H9 (cell line): ENCODE results near the gene ATP13A3. TPM values are rescaled to one million over a fixed set of nuclear protein-coding genes. Genes with fewer than 3 reads are reported as not detected.

Source experiments
- DNase-seq: peaks from one replicate; pipeline ENCODE4 v3.0.0-alpha.2; 2017
- H2AFZ ChIP-seq: one replicate; pipeline ENCODE4 v1.6.1; 2013; ENCODE audit warnings: mild to moderate bottlenecking, low read length, control low read depth, moderate library complexity
- H2AK5ac ChIP-seq: 2 replicates; pipeline ENCODE4 v1.6.1; 2013; ENCODE audit warnings: low read length, control low read depth, mixed read lengths; ENCODE audit not compliant: insufficient read length
- H2BK120ac ChIP-seq: one replicate; pipeline ENCODE4 v1.6.1; 2013; ENCODE audit warnings: low read depth, mild to moderate bottlenecking, low read length, control low read depth, inconsistent platforms; ENCODE audit not compliant: poor library complexity, severe bottlenecking
- H2BK12ac ChIP-seq: 2 replicates; pipeline ENCODE4 v1.6.1; 2013; ENCODE audit warnings: low read length, control low read depth, mixed read lengths, low read depth; ENCODE audit not compliant: insufficient read length
- H2BK15ac ChIP-seq: 2 replicates; pipeline ENCODE4 v1.6.1; 2013; ENCODE audit warnings: low read depth, low read length, control low read depth
- H2BK20ac ChIP-seq: one replicate; pipeline ENCODE4 v1.6.1; 2013; ENCODE audit warnings: low read depth, mild to moderate bottlenecking, low read length, control low read depth, inconsistent platforms; ENCODE audit not compliant: poor library complexity, severe bottlenecking
- H2BK5ac ChIP-seq: 2 replicates; pipeline ENCODE4 v1.6.1; 2013; ENCODE audit warnings: low read length, control low read depth, mixed read lengths; ENCODE audit not compliant: insufficient read length
- H3K14ac ChIP-seq: 2 replicates; pipeline ENCODE4 v1.6.1; 2013; ENCODE audit warnings: low read length, control low read depth; ENCODE audit not compliant: insufficient read depth
- H3K18ac ChIP-seq: 2 replicates; pipeline ENCODE4 v1.6.1; 2013; ENCODE audit warnings: low read depth, mild to moderate bottlenecking, mixed read lengths, low read length, control low read depth; ENCODE audit not compliant: insufficient read length
- H3K23ac ChIP-seq: 2 replicates; pipeline ENCODE4 v1.6.1; 2013; ENCODE audit warnings: low read length, control low read depth, mixed read lengths, low read depth; ENCODE audit not compliant: insufficient read length
- H3K23me2 ChIP-seq: 2 replicates; pipeline ENCODE4 v1.6.1; 2013; ENCODE audit warnings: low read depth, mild to moderate bottlenecking, mixed read lengths, low read length, control low read depth; ENCODE audit not compliant: insufficient read length, poor library complexity, severe bottlenecking
- H3K27ac ChIP-seq: 2 replicates; pipeline ENCODE4 v1.5.1; 2013; ENCODE audit warnings: low read length, control low read depth, mixed read lengths, low read depth; ENCODE audit not compliant: insufficient read length
- H3K27me3 ChIP-seq: 2 replicates; pipeline ENCODE4 v1.6.1; 2013; ENCODE audit warnings: low read length, control low read depth, inconsistent platforms; ENCODE audit not compliant: insufficient read depth
- H3K4ac ChIP-seq: 2 replicates; pipeline ENCODE4 v1.6.1; 2013; ENCODE audit warnings: low read depth, mild to moderate bottlenecking, control low read depth, inconsistent platforms, low read length, moderate library complexity
- H3K4me1 ChIP-seq: 2 replicates; pipeline ENCODE4 v1.6.1; 2013; ENCODE audit warnings: low read length, control low read depth, inconsistent platforms; ENCODE audit not compliant: insufficient read depth
- H3K4me2 ChIP-seq: 2 replicates; pipeline ENCODE4 v1.6.1; 2013; ENCODE audit warnings: low read length, control low read depth, mixed read lengths; ENCODE audit not compliant: insufficient read length, insufficient read depth
- H3K56ac ChIP-seq: 2 replicates; pipeline ENCODE4 v1.6.1; 2013; ENCODE audit warnings: low read depth, mild to moderate bottlenecking, mixed read lengths, low read length, control low read depth; ENCODE audit not compliant: insufficient read length
- H3K79me1 ChIP-seq: 2 replicates; pipeline ENCODE4 v1.6.1; 2013; ENCODE audit warnings: low read depth, mild to moderate bottlenecking, moderate library complexity, low read length, control low read depth, inconsistent platforms; ENCODE audit not compliant: insufficient read depth, poor library complexity, severe bottlenecking
- H3K79me2 ChIP-seq: 2 replicates; pipeline ENCODE4 v1.6.1; 2013; ENCODE audit warnings: low read length, control low read depth, inconsistent platforms; ENCODE audit not compliant: insufficient read depth
- H3K9ac ChIP-seq: 2 replicates; pipeline ENCODE4 v1.6.1; 2013; ENCODE audit warnings: low read length, control low read depth, mixed read lengths; ENCODE audit not compliant: insufficient read length; ENCODE audit errors: extremely low read depth
- H3K9me3 ChIP-seq: one replicate; pipeline ENCODE4 v1.6.1; 2013; ENCODE audit warnings: low read depth, low read length, inconsistent platforms; ENCODE audit not compliant: control insufficient read depth
- H3T11ph ChIP-seq: one replicate; pipeline ENCODE4 v1.6.1; 2013; ENCODE audit warnings: mild to moderate bottlenecking, low read length, control low read depth, inconsistent platforms
- H4K20me1 ChIP-seq: one replicate; pipeline ENCODE4 v1.6.1; 2013; ENCODE audit not compliant: control insufficient read depth, insufficient read length, insufficient read depth
- H4K5ac ChIP-seq: 2 replicates; pipeline ENCODE4 v1.6.1; 2013; ENCODE audit warnings: low read depth, mild to moderate bottlenecking, mixed read lengths, low read length, control low read depth; ENCODE audit not compliant: insufficient read length
- H4K8ac ChIP-seq: replicated peaks from 2 replicates; pipeline ENCODE4 v1.6.1; 2013; ENCODE audit warnings: low read length, control low read depth, mixed read lengths, low read depth; ENCODE audit not compliant: insufficient read length
- H4K91ac ChIP-seq: 2 replicates; pipeline ENCODE4 v1.6.1; 2013; ENCODE audit warnings: low read depth, mild to moderate bottlenecking, moderate library complexity, mixed read lengths, low read length, control low read depth; ENCODE audit not compliant: insufficient read length
- H3K27ac Mint-ChIP-seq, 3 experiments: 2 replicates in 2 of 3; 3 replicates in 1 of 3; pipeline ENCODE4 v1.8.0; 2020 to 2021; ENCODE audit warnings: mixed read lengths in 3 of 3, mild to moderate bottlenecking in 1 of 3, moderate library complexity in 1 of 3
- H3K27me3 Mint-ChIP-seq: 2 replicates; pipeline ENCODE4 v1.8.0; 2021; ENCODE audit warnings: low read depth, mild to moderate bottlenecking, moderate library complexity, mixed read lengths
- H3K36me3 Mint-ChIP-seq, 3 experiments: 2 replicates in 2 of 3; 3 replicates in 1 of 3; pipeline ENCODE4 v1.8.0; 2020 to 2021; ENCODE audit warnings: low read depth in 3 of 3, mixed read lengths in 3 of 3; ENCODE audit not compliant: insufficient read depth in 1 of 3
- H3K4me1 Mint-ChIP-seq, 2 experiments: 2 replicates each; pipeline ENCODE4 v1.8.0; 2020; ENCODE audit warnings: mixed read lengths in 2 of 2
- H3K4me3 Mint-ChIP-seq, 2 experiments: 2 replicates in 1 of 2; 3 replicates in 1 of 2; pipeline ENCODE4 v1.8.0; 2020 to 2021; ENCODE audit warnings: mild to moderate bottlenecking in 2 of 2, mixed read lengths in 2 of 2, moderate library complexity in 1 of 2
- H3K9me3 Mint-ChIP-seq, 2 experiments: 2 replicates in 1 of 2; 3 replicates in 1 of 2; pipeline ENCODE4 v1.8.0; 2020; ENCODE audit warnings: mild to moderate bottlenecking in 2 of 2, mixed read lengths in 2 of 2, moderate library complexity in 1 of 2
- CTCF ChIP-seq: fragments of 200-600 bp; sonication (generic); conservative IDR thresholded peaks from 3 replicates; pipeline ENCODE4 v1.8.0; 2021; ENCODE audit warnings: antibody characterized with exemption, mild to moderate bottlenecking
- WGBS: extraction: QIAGEN DNeasy Blood & Tissue Kit; methylation state at CpG from one replicate; pipeline ENCODE4 v1.1.7; 2013; ENCODE audit warnings: missing lambda C conversion rate, low lambda C conversion rate, mixed read lengths; ENCODE audit not compliant: insufficient read length; ENCODE audit errors: extremely low coverage; 5-methylcytosine and 5-hydroxymethylcytosine counted together
- total RNA-seq: library from RNA; stranded (reverse); gene quantifications from 2 replicates; pipeline ENCODE4 v1.2.1, GENCODE V29; 2021

The ATP13A3 gene
- total RNA-seq, 1 experiment from 2014 or later, result 78.5 TPM

GRCh38 chr3:194464692-194465091 lies 22.1 kb downstream of the ATP13A3 start:
- Mint-ChIP-seq H3K36me3 (peaks cover 3 to 15% (median 8%) of the 10 kb centered on the region in 3 experiments; a peak in 5 of 7 replicates), H3K4me1 (no peaks in the 10 kb centered on the region), H3K27ac (no peak overlapping the region), H3K9me3 (no peaks in the 10 kb centered on the region; a peak in 1 of 5 replicates), H3K27me3 (no peaks in the 10 kb centered on the region), H3K4me3 (no peak overlapping the region)
- Histone ChIP-seq H4K5ac (no peak overlapping the region), H3K4ac (no peak overlapping the region), H4K20me1 (no peaks in the 10 kb centered on the region), H3K27ac (no peak overlapping the region), H2BK20ac (no peak overlapping the region), H2BK5ac (no peak overlapping the region), H3K79me2 (peaks cover 3% of the 10 kb centered on the region; the same call in 1 of the 2 replicates), H3K23ac (no peak overlapping the region), H3K4me2 (no peak overlapping the region), H4K8ac (no peak overlapping the region), H3K4me1 (no peaks in the 10 kb centered on the region), H2BK12ac (no peak overlapping the region), H3K14ac (no peak overlapping the region), H2BK120ac (no peak overlapping the region), H2AFZ (no peak overlapping the region), H3K79me1 (peaks cover 5% of the 10 kb centered on the region), H2AK5ac (no peak overlapping the region), H3T11ph (no peak overlapping the region), H3K9me3 (no peaks in the 10 kb centered on the region), H3K9ac (no peak overlapping the region), H3K23me2 (no peaks in the 10 kb centered on the region), H3K56ac (no peak overlapping the region), H3K27me3 (no peaks in the 10 kb centered on the region), H3K18ac (no peak overlapping the region), H2BK15ac (no peak overlapping the region), H4K91ac (no peak overlapping the region)
- no CpG with 5 or more reads among the region's 1 CpG for WGBS
- no peak for DNase-seq
- no peak for TF ChIP-seq CTCF
